Transverse colon (tissue), 4 donors: ENCODE results near the gene FBXL13. TPM values are rescaled to one million over a fixed set of nuclear protein-coding genes. Genes with fewer than 3 reads are reported as not detected.
"Not testable (repeated sequence)": the region's sequence is repeated elsewhere in the genome, so short reads cannot be mapped to it uniquely, and the experiment has no call there.

ENCODE experiments used
- DNase-seq: peaks from one replicate; pipeline ENCODE4 v3.0.0-alpha.2; 2019
- H3K27ac ChIP-seq, 4 donors: fragments of 200-600 bp; sonication (generic); 2 replicates each; pipeline ENCODE4 v1.5.1; 2016 to 2018; ENCODE audit warnings: inconsistent platforms in 4 of 4
- H3K27me3 ChIP-seq: fragments of 200-600 bp; sonication (generic); 2 replicates; pipeline ENCODE4 v1.5.1; 2017; ENCODE audit warnings: inconsistent platforms
- H3K36me3 ChIP-seq, 4 donors: fragments of 200-600 bp; sonication (generic); 2 replicates each; pipeline ENCODE4 v1.5.1; 2017 to 2019; ENCODE audit warnings: inconsistent platforms in 4 of 4
- H3K4me1 ChIP-seq, 4 donors: fragments of 200-600 bp; sonication (generic); 2 replicates each; pipeline ENCODE4 v1.5.1; 2017 to 2020; ENCODE audit warnings: inconsistent platforms in 4 of 4
- H3K4me3 ChIP-seq, 4 donors: fragments of 200-600 bp; sonication (generic); 1 replicate in 1 of 4; 2 replicates in 3 of 4; pipeline versions ENCODE4 v1.5.1 to v1.6.1; 2017 to 2019; ENCODE audit warnings: inconsistent platforms in 4 of 4
- H3K9me3 ChIP-seq, 2 donors: fragments of 200-600 bp; sonication (generic); 2 replicates each; pipeline ENCODE4 v1.5.1; 2017 to 2019; ENCODE audit warnings: inconsistent platforms in 2 of 2
- CTCF ChIP-seq, 5 experiments: fragments of 200-600 bp in 3 of 5; fragments of 450-650 bp in 2 of 5; sonication (generic) in 3 of 5; IDR thresholded peaks; 1 replicate in 2 of 5; 2 replicates in 3 of 5; pipeline ENCODE4 v1.5.1; 2016 to 2017; ENCODE audit warnings: antibody characterized with exemption in 5 of 5, inconsistent platforms in 3 of 5, mild to moderate bottlenecking in 2 of 5, moderate library complexity in 1 of 5
- EP300 ChIP-seq: sonication (generic); formaldehyde crosslinking; IDR thresholded peaks from one replicate; pipeline ENCODE4 v1.6.1; 2017; ENCODE audit warnings: antibody characterized with exemption, low read depth
- POLR2A ChIP-seq: fragments of 450-650 bp; IDR thresholded peaks from one replicate; pipeline ENCODE4 v1.6.1; 2016; ENCODE audit warnings: antibody characterized with exemption, mild to moderate bottlenecking, moderate library complexity
- POLR2AphosphoS5 ChIP-seq, 3 donors: sonication (generic); formaldehyde crosslinking; IDR thresholded peaks; one replicate each; pipeline ENCODE4 v1.6.1; 2016; ENCODE audit warnings: antibody characterized with exemption in 3 of 3
- WGBS, 2 donors: methylation state at CpG; one replicate each; pipeline ENCODE4 v1.1.5; 2018; ENCODE audit warnings: low coverage in 1 of 2; 5-methylcytosine and 5-hydroxymethylcytosine counted together
- in situ Hi-C, 4 donors: fragments of 200-750 bp; cut with MboI; loops; one replicate each; pipeline versions ENCODE4 v1.15.0 to v1.15.1; 2017; ENCODE audit warnings: low sequenced_read_pairs in 3 of 4, low pct_ligation_motif_present in 1 of 4, low pct_unique_long_range_greater_than_20kb in 1 of 4
- intact Hi-C: fragments of 100-400 bp; cut with DNase I; formaldehyde crosslinking; loops from one replicate; pipeline ENCODE4 v1.15.1; 2023; ENCODE audit warnings: low total_unique reads
- total RNA-seq, 4 donors: library from RNA; depleted of rRNA; stranded (reverse); fragments of >200 nt; gene quantifications; one replicate each; pipeline ENCODE4 v1.1.0, GENCODE V29; 2016

Gene FBXL13
- total RNA-seq, 4 donors from 2014 or later, result 0.96 to 6.8 (median 1.9) TPM; not detected in 1

DNA sequence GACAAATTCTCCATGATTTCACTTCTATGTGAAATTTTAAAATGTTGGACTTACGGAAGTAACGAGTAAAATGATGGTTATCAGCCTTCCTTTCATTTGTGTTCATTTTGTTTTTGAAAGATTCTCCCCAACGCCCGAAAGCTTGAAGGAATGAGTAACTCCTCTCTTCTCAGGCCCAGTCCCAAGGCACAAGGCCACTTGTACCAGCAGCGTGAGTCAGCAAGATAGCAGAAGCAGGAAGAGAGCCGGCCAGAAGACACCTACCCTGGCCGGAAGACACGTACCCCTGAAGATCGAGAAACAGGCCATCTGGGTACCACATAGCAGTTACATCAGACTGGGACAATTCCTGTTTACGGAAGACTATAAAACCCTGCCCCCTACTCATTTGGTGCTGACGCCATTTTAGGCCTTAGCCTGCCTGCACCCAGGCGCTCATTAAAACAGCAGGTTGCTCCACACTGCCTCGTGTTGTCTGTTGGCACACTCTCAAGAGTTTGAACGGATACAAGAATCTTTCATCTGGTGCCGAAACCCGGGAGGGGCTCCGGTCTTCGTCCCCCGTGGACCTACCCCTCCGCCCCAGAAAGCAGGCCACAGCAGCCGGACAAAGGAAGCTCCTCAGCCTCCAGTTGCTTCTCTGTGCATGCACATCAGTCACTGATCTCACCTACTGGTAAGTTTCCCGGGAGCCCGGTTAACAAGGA is 101.3 kb downstream of the FBXL13 start:
- no peaks in the 10 kb centered on the region for H3K27me3 ChIP-seq
- in situ Hi-C loops, result no loop called here
- intact Hi-C loops, result no loop called here
- H3K4me3 ChIP-seq, result no peak overlapping the region
- H3K27ac ChIP-seq, result no peak overlapping the region
- 93 to 94% methylated on average over 4 to 23 of the region's 23 CpGs for WGBS, 2 donors
- no peaks in the 10 kb centered on the region for H3K4me1 ChIP-seq
- TF ChIP-seq POLR2AphosphoS5 (IDR thresholded peaks at IDR 0.05) (no peak), EP300 (no peak), CTCF (IDR thresholded peaks at IDR 0.05) (no peak), POLR2A (no peak)
- H3K36me3 ChIP-seq, result no peaks in the 10 kb centered on the region
- no peaks in the 10 kb centered on the region for H3K9me3 ChIP-seq
- no peak for DNase-seq

DNA sequence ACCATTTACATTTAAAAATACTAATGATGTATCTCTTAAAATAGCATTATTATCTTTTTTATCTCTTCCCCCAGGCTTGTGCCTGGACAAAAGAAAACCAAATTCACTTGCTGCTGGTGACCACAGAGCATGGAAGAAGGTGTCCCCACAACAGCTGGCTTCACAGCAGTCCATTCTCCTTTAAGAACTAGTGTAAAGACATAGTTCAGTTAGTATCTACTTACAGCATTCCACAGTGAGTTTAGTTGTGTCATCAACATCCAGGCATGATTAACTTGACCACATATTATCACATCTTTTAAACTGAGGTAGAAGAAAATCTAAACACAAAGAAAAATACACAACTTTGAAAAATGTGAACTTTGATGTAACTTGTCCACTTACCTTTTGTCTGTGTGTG is 106.8 kb downstream of the FBXL13 start:
- Histone ChIP-seq H3K9me3 (no peaks in the 10 kb centered on the region), H3K4me1 (no peaks in the 10 kb centered on the region), H3K27ac (no peak overlapping the region), H3K36me3 (no peaks in the 10 kb centered on the region), H3K4me3 (no peak overlapping the region), H3K27me3 (no peaks in the 10 kb centered on the region)
- DNase-seq, result no peak
- no peak for TF ChIP-seq CTCF (IDR thresholded peaks at IDR 0.05)
- no peak for TF ChIP-seq POLR2A
- no peak for TF ChIP-seq POLR2AphosphoS5 (IDR thresholded peaks at IDR 0.05)
- no peak for TF ChIP-seq EP300
- in situ Hi-C loops (no loop called here), intact Hi-C loops (no loop called here)

DNA sequence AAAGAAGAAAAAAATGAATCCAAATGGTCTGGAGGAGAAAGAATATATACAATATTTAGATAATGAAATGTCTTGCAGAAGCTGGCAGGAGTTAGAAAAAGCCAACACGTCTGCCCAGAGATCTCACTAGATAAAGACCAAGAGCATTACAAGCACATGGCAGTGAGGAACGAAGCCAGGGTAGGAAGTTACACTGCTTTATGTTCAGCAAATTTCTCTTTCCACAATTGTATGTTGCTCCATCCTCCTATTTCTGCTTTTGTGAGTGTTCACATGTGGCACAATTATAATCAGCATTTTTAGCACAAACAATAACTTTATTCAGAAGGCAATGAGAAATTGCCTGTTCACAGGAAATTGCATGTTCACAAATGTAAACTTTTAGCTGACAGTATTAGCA is 108.1 kb downstream of the FBXL13 start:
- Histone ChIP-seq H3K4me3 (no peak overlapping the region), H3K36me3 (no peaks in the 10 kb centered on the region), H3K27me3 (no peaks in the 10 kb centered on the region), H3K9me3 (no peaks in the 10 kb centered on the region), H3K27ac (no peak overlapping the region), H3K4me1 (no peaks in the 10 kb centered on the region)
- TF ChIP-seq EP300 (no peak), CTCF (IDR thresholded peaks at IDR 0.05) (no peak), POLR2AphosphoS5 (IDR thresholded peaks at IDR 0.05) (no peak), POLR2A (no peak)
- in situ Hi-C loops, result no loop called here
- intact Hi-C loops, result no loop called here
- WGBS, 2 donors, result 58 to 61% methylated on average over 2 of the region's 2 CpGs
- no peak for DNase-seq

GRCh38 chr7:102961993-102962392 is 112.6 kb downstream of the FBXL13 start:
- intact Hi-C loops, H3K36me3 ChIP-seq, H3K4me1 ChIP-seq, H3K27ac ChIP-seq, in situ Hi-C loops, H3K27me3 ChIP-seq, DNase-seq, H3K9me3 ChIP-seq, H3K4me3 ChIP-seq: not testable (repeated sequence)
- WGBS, 2 donors, result 79% methylated on average over 1 of the region's 2 CpGs; no CpG with 5 or more reads in 1 of the 2 donors

DNA sequence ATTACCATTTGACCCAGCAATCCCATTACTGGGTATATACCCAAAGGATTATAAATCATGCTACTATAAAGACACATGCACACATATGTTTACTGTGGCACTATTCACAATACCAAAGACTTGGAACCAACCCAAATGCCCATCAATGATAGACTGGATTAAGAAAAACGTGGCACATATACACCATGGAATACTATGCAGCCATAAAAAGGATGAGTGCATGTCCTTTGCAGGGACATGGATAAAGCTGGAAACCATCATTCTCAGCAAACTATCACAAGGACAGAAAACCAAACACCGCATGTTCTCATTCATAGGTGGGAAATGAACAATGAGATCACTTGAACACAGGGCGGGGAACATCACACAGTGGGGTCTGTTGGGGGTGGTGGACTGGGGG is 116.6 kb downstream of the FBXL13 start:
- H3K27me3 ChIP-seq, DNase-seq, H3K4me1 ChIP-seq, H3K9me3 ChIP-seq, H3K27ac ChIP-seq, intact Hi-C loops, H3K36me3 ChIP-seq, in situ Hi-C loops, H3K4me3 ChIP-seq: not testable (repeated sequence)
- WGBS, 2 donors, result 83 to 95% methylated on average over 3 of the region's 3 CpGs

GRCh38 chr7:102954359-102954758 is 120.2 kb downstream of the FBXL13 start:
- H3K36me3 ChIP-seq, intact Hi-C loops, in situ Hi-C loops, H3K4me1 ChIP-seq, H3K9me3 ChIP-seq, H3K4me3 ChIP-seq, H3K27ac ChIP-seq, H3K27me3 ChIP-seq, DNase-seq: not testable (repeated sequence)
- 73 to 91% methylated on average over 4 of the region's 4 CpGs for WGBS, 2 donors
